ENCODE data around the gene CLHC1.

- TF ChIP-seq CTCF (IDR thresholded peaks at IDR 0.05) (no peak), EZH2phosphoT487 (IDR thresholded peaks at IDR 0.05) (no peak), EZH2 (IDR thresholded peaks at IDR 0.05) (no peak)
Observed at GRCh38 chr2:55169915-55170314, 62.2 kb downstream of the CLHC1 start.
